GM12878 (cell line): ENCODE results near the gene FGF11. TPM values are rescaled to one million over a fixed set of nuclear protein-coding genes. Genes with fewer than 3 reads are reported as not detected.

Experiments used
- BCL11A ChIP-seq: IDR thresholded peaks from 2 replicates; pipeline ENCODE4 v1.6.1; 2011; ENCODE audit warnings: low read depth, low read length
- IRF3 ChIP-seq: fragments of 450-650 bp; IDR thresholded peaks from 2 replicates; pipeline ENCODE4 v1.6.1; 2014; ENCODE audit warnings: mild to moderate bottlenecking
- NR2C1 ChIP-seq: fragments of 450-650 bp; IDR thresholded peaks from 2 replicates; pipeline ENCODE4 v1.6.1; 2017; ENCODE audit warnings: antibody characterized with exemption, mild to moderate bottlenecking, moderate library complexity
- POU2F2 ChIP-seq: IDR thresholded peaks from 3 replicates; pipeline ENCODE4 v1.6.1; 2011; ENCODE audit warnings: low read depth, mild to moderate bottlenecking, low read length, borderline replicate concordance
- RFX5 ChIP-seq: IDR thresholded peaks from 2 replicates; pipeline ENCODE4 v1.6.1; 2011; ENCODE audit warnings: low read depth, low read length, improper control_type of control experiment
- SIX5 ChIP-seq: IDR thresholded peaks from 2 replicates; pipeline ENCODE4 v1.6.1; 2011; ENCODE audit warnings: mild to moderate bottlenecking, low read depth, low read length, moderate library complexity; ENCODE audit not compliant: severe bottlenecking
- SRF ChIP-seq, 2 experiments: IDR thresholded peaks; 2 replicates each; pipeline ENCODE4 v1.6.1; 2011; ENCODE audit warnings: low read depth in 2 of 2, low read length in 2 of 2, mild to moderate bottlenecking in 1 of 2, moderate library complexity in 1 of 2
- ZBED1 ChIP-seq: IDR thresholded peaks from 2 replicates; pipeline ENCODE4 v1.6.1; 2016; ENCODE audit warnings: borderline replicate concordance
- ZBTB11 ChIP-seq: fragments of 450-650 bp; formaldehyde crosslinking; IDR thresholded peaks from 2 replicates; pipeline ENCODE4 v1.5.0; 2022; ENCODE audit warnings: mild to moderate bottlenecking, missing genetic modification characterization
- ZBTB4 ChIP-seq: fragments of 450-650 bp; formaldehyde crosslinking; IDR thresholded peaks from 2 replicates; pipeline ENCODE4 v1.4.0; 2022; ENCODE audit warnings: mild to moderate bottlenecking, moderate library complexity
- polyA plus RNA-seq, 11 experiments: library from polyadenylated mRNA; depleted of rRNA in 4 of 11; unstranded in 6 of 11; stranded (reverse) in 5 of 11; fragments of >200 nt; fragmentation: Nextera tagmentation in 4 of 11; fragmentation: Illumina TruSeq in 1 of 11; extraction: Ambion mirVana in 4 of 11; extraction: Trizol in 1 of 11; gene quantifications; 1 replicate in 1 of 11; 2 replicates in 10 of 11; pipeline versions ENCODE4 v1.2.1 to v1.2.3, GENCODE V29; 2011 to 2016; ENCODE audit warnings: inconsistent platforms in 2 of 11, missing spikeins in 2 of 11, low read depth in 1 of 11
- total RNA-seq, 4 experiments: library from RNA; depleted of rRNA in 3 of 4; stranded (reverse); fragments of >200 nt in 3 of 4; fragmentation: Illumina TruSeq in 1 of 4; extraction: Trizol in 1 of 4; gene quantifications; 2 replicates each; pipeline versions ENCODE4 v1.2.1 to v1.2.3, GENCODE V29; 2013 to 2021
- TF ChIP-seq, protein P1 (sequence below): IDR thresholded peaks from 2 replicates; pipeline ENCODE4 v1.6.1; 2012; ENCODE audit warnings: low read depth, low read length, improper control_type of control experiment
- TF ChIP-seq, protein P2 (sequence below): fragments of 450-650 bp; IDR thresholded peaks from 2 replicates; pipeline ENCODE4 v1.6.1; 2017; ENCODE audit warnings: low read depth, mild to moderate bottlenecking, moderate library complexity
- TF ChIP-seq, protein P3 (sequence below): fragments of 150-350 bp; IDR thresholded peaks from 2 replicates; pipeline ENCODE4 v1.6.1; 2016; ENCODE audit warnings: low read depth, low read length

Gene FGF11
- total and polyA plus RNA-seq, 10 of the 15 experiments (the other 5 are each of a cell fraction or from before 2014, with no cell fraction given): 0.69 to 21.1 (median 2.6) TPM

DNA sequence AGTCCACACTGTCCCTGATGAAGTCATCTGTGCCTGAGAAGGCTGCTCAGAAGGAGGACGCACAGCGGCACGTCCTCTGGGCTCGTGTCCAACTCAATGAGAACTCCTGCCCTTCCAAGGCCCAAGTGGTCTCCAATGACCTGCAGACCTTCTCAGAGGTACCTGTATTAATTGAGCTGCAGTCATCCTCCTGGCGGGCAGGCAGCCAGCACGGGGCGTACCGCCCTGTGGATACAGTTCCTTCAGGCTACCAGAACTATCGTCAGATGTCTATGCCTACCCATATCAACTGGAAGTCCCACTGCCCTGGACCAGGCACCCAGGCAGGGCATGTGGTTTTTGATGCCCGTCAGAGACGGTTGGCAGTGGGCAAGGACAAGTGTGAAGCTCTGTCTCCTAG lies 7.0 kb upstream of the FGF11 start (continued):
- TF ChIP-seq SIX5 (no peak), NR2C1 (no peak), ZBTB4 (no peak), ZBED1 (no peak), RFX5 (no peak), ZBTB11 (CRISPR knock-in tag) (no peak), POU2F2 (no peak), BCL11A (no peak), SRF (IDR thresholded peaks at IDR 0.05; ENCODE audit: low read depth in 2 of 2, low read length in 2 of 2) (no peak), IRF3 (no peak)
- TF ChIP-seq, protein P1, sequence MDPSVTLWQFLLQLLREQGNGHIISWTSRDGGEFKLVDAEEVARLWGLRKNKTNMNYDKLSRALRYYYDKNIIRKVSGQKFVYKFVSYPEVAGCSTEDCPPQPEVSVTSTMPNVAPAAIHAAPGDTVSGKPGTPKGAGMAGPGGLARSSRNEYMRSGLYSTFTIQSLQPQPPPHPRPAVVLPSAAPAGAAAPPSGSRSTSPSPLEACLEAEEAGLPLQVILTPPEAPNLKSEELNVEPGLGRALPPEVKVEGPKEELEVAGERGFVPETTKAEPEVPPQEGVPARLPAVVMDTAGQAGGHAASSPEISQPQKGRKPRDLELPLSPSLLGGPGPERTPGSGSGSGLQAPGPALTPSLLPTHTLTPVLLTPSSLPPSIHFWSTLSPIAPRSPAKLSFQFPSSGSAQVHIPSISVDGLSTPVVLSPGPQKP: no peak
- TF ChIP-seq, protein P2, sequence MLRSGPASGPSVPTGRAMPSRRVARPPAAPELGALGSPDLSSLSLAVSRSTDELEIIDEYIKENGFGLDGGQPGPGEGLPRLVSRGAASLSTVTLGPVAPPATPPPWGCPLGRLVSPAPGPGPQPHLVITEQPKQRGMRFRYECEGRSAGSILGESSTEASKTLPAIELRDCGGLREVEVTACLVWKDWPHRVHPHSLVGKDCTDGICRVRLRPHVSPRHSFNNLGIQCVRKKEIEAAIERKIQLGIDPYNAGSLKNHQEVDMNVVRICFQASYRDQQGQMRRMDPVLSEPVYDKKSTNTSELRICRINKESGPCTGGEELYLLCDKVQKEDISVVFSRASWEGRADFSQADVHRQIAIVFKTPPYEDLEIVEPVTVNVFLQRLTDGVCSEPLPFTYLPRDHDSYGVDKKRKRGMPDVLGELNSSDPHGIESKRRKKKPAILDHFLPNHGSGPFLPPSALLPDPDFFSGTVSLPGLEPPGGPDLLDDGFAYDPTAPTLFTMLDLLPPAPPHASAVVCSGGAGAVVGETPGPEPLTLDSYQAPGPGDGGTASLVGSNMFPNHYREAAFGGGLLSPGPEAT: no peak
- TF ChIP-seq, protein P3, sequence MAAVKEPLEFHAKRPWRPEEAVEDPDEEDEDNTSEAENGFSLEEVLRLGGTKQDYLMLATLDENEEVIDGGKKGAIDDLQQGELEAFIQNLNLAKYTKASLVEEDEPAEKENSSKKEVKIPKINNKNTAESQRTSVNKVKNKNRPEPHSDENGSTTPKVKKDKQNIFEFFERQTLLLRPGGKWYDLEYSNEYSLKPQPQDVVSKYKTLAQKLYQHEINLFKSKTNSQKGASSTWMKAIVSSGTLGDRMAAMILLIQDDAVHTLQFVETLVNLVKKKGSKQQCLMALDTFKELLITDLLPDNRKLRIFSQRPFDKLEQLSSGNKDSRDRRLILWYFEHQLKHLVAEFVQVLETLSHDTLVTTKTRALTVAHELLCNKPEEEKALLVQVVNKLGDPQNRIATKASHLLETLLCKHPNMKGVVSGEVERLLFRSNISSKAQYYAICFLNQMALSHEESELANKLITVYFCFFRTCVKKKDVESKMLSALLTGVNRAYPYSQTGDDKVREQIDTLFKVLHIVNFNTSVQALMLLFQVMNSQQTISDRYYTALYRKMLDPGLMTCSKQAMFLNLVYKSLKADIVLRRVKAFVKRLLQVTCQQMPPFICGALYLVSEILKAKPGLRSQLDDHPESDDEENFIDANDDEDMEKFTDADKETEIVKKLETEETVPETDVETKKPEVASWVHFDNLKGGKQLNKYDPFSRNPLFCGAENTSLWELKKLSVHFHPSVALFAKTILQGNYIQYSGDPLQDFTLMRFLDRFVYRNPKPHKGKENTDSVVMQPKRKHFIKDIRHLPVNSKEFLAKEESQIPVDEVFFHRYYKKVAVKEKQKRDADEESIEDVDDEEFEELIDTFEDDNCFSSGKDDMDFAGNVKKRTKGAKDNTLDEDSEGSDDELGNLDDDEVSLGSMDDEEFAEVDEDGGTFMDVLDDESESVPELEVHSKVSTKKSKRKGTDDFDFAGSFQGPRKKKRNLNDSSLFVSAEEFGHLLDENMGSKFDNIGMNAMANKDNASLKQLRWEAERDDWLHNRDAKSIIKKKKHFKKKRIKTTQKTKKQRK: no peak
